GM12891 (cell line): Measurements from ENCODE around the gene AASDHPPT.

ENCODE experiments used
- POLR2A ChIP-seq: IDR thresholded peaks from 2 replicates; pipeline ENCODE4 v1.6.1; 2011; ENCODE audit warnings: low read depth, low read length, control low read depth
- POLR2AphosphoS5 ChIP-seq: IDR thresholded peaks from 2 replicates; pipeline ENCODE4 v1.6.1; 2011; ENCODE audit warnings: low read depth, low read length, control low read depth
- POU2F2 ChIP-seq: IDR thresholded peaks from 2 replicates; pipeline ENCODE4 v1.6.1; 2011; ENCODE audit warnings: low read depth, mild to moderate bottlenecking, control low read depth, low read length, moderate library complexity
- TAF1 ChIP-seq: IDR thresholded peaks from 2 replicates; pipeline ENCODE4 v1.6.1; 2011; ENCODE audit warnings: low read depth, low read length, control low read depth

DNA sequence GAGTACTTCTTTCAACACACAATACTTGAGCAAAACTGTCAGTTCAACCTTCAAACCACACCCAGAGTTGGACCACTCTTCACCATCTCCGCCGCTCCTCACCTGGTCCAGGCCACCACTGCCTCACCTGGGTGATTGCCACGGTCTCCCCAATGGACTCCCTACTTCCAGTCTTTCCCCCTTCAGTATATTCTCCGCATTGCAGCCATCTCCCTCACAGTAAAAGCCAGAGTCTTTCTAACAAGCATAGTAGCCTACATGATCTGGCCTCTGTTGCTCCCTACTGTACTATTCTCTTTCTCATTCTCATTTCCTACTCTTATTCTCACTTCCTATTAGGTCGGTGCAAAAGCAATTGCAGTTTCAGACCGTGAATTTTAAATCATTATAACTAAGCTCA lies 28.5 kb downstream of the AASDHPPT start:
- TF ChIP-seq POLR2A = no peak
- TF ChIP-seq POLR2AphosphoS5 = no peak
- TF ChIP-seq TAF1 = no peak
- no peak for TF ChIP-seq POU2F2
